Epithelial cell of esophagus (primary cell): ENCODE results near the gene BTG4.
A peak's percentile ranks its signal among the peaks of the same experiment; 100 is the strongest.

ENCODE experiments used
- DNase-seq: peaks from one replicate; pipeline ENCODE4 v3.0.0; 2010; ENCODE audit warnings: low read depth
- H3K4me3 ChIP-seq: 2 replicates; pipeline ENCODE4 v1.5.1; 2011; ENCODE audit warnings: mild to moderate bottlenecking, low read length, control low read depth
- CTCF ChIP-seq: IDR thresholded peaks from 2 replicates; pipeline ENCODE4 v1.5.1; 2011; ENCODE audit warnings: low read depth, mild to moderate bottlenecking, low read length, control low read depth, inconsistent platforms; ENCODE audit not compliant: insufficient read depth; ENCODE audit errors: missing control alignments

BTG4 gene

DNA sequence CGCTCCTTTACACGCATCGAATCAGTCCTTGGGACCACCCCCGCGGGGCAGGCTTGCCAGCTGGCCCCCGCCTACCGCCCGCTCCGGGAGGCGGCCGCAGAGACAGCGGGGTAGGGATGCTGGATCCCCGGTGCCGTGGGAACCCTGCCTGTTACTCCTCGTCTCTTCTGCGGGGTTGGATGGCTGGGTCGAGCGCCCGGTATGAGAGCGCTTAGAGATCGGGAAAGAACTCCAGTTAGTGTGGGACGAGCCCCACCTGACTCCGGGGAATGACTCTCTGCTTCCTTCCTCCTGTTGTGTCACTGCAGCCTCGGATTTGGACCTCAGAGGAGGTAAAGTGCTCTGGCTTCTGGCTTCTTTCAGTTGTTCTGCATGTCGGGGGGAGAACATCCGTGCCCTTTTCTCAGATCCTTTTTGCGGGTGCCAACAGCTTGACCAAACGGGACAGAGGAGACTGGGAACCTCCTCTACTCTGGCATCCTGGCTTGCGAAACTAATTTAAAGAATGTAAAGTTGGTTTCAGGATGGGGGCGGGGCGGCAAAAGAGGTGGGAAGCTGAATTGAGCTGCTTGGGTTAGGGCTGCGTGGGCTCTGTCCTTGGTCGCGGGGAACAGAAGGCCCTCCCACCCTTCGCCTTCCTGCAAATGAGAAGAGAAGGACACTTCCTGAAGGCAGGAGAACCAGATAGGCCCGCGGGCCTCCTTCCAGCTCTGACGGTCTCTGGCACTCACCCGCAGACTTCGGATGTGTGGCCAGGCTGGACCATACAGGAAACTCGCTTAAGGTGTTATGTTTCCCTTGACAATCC, 29.3 kb upstream of the BTG4 start:
- DNase-seq, result peak; percentile 70
- no peak for TF ChIP-seq CTCF
- peak overlapping the region; percentile 41 for H3K4me3 ChIP-seq

- DNase-seq, result peak; percentile 10
- peak overlapping the region; percentile 41 for H3K4me3 ChIP-seq
- TF ChIP-seq CTCF, result no peak
These were observed 28.7 kb upstream of the BTG4 start for GRCh38 chr11:111540937-111541253.

DNA sequence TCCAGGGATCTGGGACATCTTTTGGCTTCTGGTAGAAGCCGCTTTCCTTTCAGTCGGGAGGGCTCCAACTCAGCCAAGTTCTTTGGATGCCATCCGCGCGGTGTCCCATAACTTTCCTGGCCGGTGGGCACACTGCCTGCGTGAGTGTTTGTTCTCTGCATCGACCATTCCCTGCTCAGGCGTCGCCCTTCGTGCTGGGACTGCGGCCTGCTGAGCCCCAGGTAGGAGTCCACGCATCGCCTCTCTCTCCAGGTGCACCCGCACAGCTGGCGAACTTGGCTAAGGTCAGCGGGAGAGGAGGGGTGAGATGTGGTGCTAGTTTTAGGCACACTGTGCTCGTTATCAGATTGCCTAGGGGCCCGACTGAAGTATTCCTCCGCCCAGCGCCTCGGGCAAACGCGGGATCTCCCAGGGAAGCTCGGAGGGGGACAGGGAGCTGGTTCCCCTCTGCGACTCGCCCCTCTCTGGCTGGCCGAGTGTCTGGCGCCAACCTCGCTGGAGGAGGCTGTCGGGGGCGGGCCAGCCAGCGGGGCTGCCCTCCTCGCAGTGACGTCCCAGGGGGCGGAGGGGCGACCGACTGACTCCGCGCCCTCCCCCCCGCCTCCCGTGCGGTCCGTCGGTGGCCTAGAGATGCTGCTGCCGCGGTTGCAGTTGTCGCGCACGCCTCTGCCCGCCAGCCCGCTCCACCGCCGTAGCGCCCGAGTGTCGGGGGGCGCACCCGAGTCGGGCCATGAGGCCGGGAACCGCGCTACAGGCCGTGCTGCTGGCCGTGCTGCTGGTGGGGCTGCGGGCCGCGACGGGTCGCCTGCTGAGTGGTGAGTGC, 28.1 kb upstream of the BTG4 start, which contains the start of gene LAYN:
Gene LAYN (plus strand): TSS at position 607 of the 823 bp plus-strand sequence. CDS start 124 bp downstream, at position 731.
- H3K4me3 ChIP-seq, result peak within 1 kb of the TSS; percentile 41
- TF ChIP-seq CTCF, result no peak
- DNase-seq, result peak; percentile 46

DNA sequence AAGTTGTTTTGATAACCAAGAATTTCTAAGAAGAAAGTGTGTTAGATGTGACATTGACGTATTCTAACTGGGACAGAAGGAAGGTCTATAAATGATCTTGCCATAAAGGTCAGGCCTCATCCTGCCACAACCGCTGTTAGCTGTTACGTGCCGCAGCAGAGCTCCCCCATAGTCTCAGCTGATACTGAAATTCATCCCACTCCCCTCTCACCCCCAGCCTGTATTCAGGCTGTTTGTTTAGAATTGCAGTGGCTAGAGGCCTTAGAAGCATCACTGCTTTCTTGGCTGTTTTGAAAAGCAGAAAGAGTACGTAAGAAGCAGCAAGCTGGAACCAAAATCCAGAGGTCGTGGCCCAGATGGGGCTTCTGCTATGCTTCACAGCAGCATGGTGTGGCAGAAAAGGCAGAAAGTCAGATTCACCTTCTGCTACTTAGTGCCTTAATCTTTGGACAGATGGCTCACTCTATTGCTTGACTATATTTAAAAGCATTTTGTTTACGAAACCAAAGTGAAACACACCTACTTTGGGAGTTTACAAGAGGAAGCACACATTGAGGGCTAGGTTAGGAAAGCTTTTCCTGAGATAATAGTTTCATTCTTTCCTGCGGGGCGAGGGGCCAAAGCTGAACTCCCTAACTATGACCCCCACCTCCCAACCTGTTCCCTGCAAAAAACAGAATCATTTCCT, 27.4 kb upstream of the BTG4 start:
- no peak overlapping the region for H3K4me3 ChIP-seq
- DNase-seq, result peak; percentile 54
- TF ChIP-seq CTCF, result no peak

DNA sequence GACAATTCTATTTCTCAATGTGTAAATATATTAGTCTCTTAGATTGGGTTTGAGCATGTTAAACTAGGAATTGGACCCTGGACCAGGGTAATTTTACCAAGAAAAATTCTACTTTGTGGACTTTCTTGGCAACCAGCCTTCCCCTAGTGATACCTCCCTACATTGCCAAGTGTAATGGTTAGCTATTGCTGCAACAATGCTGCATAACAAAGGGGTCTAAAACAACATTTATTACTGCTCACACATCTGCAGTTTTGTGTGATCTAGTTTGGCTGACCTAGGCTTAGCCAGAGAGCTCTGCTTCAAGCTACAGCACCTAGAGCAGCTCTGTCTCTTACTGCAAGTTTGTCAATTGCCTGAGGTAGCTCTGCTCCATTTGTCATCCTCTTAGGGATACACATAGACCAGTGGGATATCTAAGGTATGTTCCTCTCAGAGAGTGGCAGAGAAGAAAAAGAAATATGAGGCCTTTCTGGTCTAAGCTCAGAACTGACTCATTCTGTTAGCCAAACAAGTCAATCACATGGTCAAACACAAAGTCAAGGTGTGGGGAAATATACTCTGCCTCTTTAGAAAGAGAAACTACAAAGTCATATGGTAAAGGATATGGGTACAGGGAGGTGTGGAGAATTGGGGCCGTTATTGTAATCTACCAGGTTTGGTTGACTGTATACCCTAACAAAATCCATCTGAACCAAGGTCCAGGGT, 26.4 kb upstream of the BTG4 start:
- peak; percentile 84 for DNase-seq
- no peak overlapping the region for H3K4me3 ChIP-seq
- no peak for TF ChIP-seq CTCF

- no peak for TF ChIP-seq CTCF
- no peak for DNase-seq
- no peak overlapping the region for H3K4me3 ChIP-seq
These were observed 25.2 kb upstream of the BTG4 start for GRCh38 chr11:111537336-111537860.
